ENCODE data around the gene FAM161B.

DNA sequence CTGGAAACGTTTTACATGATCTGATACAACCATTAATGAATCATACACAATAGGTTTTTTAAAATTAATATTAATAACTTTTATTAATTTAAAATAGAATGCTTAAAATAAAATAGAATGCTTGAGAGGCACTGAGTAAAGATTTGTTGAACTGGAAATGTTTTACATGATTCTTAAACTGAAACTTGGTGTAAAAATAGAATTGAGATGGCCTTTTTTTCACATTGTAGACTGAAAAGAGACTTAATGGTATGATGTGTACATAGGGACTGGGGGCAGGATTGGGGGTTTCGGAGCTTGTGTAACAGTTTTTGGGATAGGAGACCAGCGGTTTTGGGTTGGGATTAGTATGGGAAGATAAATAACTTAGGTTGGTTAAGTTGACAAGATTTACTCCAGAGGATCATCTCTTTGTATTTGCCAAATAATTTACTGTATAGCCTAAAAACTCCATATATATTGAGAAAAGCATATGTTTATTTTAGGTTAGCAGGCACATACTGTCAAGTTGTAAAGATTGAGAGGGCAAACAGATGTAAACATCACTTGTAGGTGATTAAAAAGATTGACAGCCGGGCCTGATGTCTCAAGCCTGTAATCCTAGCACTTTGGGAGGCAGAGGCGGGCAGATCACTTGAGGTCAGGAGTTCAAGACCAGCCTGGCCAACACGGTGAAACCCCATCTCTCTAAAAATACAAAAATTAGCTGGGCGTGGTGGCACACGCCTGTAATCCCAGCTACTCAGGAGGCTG is 65.3 kb downstream of the FAM161B start:
- TF ChIP-seq CTCF (IDR thresholded peaks at IDR 0.05) (no peak), POLR2A (IDR thresholded peaks at IDR 0.05; ENCODE audit: low read depth) (no peak)
